Ovary (tissue), 3 donors: ENCODE data around the gene WNT9B.

ENCODE experiments used
- CTCF ChIP-seq, 3 donors: fragments of 450-650 bp in 2 of 3; fragments of 200-600 bp in 1 of 3; IDR thresholded peaks; one replicate each; pipeline versions ENCODE4 v1.5.1 to v1.8.0; 2016 to 2022; ENCODE audit warnings: antibody characterized with exemption in 3 of 3, mild to moderate bottlenecking in 1 of 3
- EP300 ChIP-seq: sonication (generic); formaldehyde crosslinking; IDR thresholded peaks from one replicate; pipeline ENCODE4 v1.6.1; 2017; ENCODE audit warnings: antibody characterized with exemption
- POLR2A ChIP-seq: fragments of 450-650 bp; IDR thresholded peaks from one replicate; pipeline ENCODE4 v1.6.1; 2017; ENCODE audit warnings: antibody characterized with exemption, mild to moderate bottlenecking, moderate library complexity
- donor health status: DM: no; HTN: no; CAD: no.

- TF ChIP-seq CTCF (IDR thresholded peaks at IDR 0.05) (no peak), POLR2A (no peak), EP300 (no peak)
Measured at GRCh38 chr17:46817901-46818209, 33.5 kb upstream of the WNT9B start.
